HG02943 (cell line): Measurements from ENCODE around the gene DMKN.
"Not testable (repeated sequence)": the region's sequence is repeated elsewhere in the genome, so short reads cannot be mapped to it uniquely, and the experiment has no call there.

Source experiments
- ATAC-seq: cut with Tn5 transposase; IDR thresholded peaks from one replicate; pipeline ENCODE4 v1.9.1; 2021; ENCODE audit warnings: mild to moderate bottlenecking, low read depth, moderate library complexity; ENCODE audit not compliant: unreplicated experiment

DMKN gene

GRCh38 chr19:35471075-35471474 is 42.4 kb downstream of the DMKN start:
- ATAC-seq, result not testable (repeated sequence)

GRCh38 chr19:35470128-35470527 is 43.3 kb downstream of the DMKN start:
- ATAC-seq, result no peak

- peak; percentile 69 for ATAC-seq
Observed at GRCh38 chr19:35468637-35469036, 44.8 kb downstream of the DMKN start.

GRCh38 chr19:35466259-35466658 is 47.2 kb downstream of the DMKN start:
- ATAC-seq, result no peak

GRCh38 chr19:35462956-35463355 is 50.5 kb downstream of the DMKN start:
- not testable (repeated sequence) for ATAC-seq

DNA sequence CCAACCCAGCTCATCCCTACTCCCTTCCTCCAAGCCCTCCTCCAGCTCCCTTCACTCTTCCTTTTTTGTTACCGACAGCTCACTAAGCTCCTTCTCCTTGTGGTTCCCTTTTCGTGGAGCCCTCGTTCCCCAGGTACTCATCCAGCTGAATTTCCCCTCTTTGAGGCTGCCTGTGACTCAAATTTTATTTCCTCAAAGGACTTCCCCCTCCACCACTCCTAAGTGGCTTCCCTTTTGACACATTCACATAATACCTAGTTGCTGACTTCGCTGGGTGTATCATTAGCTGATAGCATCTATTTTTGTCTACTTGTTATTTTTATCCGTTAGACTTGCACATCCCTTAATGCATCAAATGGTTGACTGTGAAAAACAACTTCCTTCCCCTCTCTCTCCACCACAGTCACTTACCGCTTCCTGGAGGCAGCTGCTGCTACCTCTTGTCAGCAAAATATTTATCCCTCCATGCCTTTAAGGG is 50.9 kb downstream of the DMKN start:
- no peak for ATAC-seq

DNA sequence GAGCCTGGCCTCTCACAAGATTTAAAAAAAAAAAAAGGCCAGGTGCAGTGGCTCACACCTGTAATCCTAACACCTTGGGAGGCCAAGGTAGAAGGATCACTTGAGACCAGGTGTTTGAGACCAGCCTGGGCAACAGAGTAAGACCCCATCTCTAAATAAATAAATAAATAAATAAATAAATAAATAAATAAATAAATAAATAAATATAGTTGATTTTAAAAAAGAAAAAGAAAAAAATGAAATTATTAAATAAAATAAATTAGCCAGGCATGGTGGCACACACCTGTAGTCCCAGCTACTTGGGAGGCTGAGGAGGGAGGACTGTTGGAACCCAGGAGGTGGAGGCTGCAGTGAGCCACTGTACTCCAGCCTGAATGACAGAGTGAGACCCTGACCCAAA is 51.7 kb downstream of the DMKN start:
- ATAC-seq, result not testable (repeated sequence)

DNA sequence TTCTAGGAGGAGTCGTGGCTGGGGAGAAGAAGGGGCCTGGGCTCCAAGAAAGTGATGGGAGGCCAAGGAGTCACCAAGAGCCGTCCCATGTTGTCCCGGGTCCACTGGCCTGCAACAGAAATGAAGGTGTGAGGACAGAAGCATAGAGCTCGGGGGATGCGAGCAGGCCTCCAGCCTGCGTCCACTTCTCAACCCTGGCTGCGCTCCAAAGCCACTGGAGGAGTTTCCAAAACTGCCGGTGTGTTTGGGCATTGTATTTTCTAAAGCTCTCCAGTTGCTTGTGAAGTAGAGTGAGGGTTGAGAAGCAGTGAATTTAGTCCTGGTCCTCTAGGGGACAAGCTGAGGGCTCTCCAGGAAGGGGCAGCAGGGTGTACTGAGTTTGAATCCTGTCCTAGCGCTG is 52.4 kb downstream of the DMKN start:
- no peak for ATAC-seq

GRCh38 chr19:35460608-35461007 is 52.8 kb downstream of the DMKN start:
- no peak for ATAC-seq

DNA sequence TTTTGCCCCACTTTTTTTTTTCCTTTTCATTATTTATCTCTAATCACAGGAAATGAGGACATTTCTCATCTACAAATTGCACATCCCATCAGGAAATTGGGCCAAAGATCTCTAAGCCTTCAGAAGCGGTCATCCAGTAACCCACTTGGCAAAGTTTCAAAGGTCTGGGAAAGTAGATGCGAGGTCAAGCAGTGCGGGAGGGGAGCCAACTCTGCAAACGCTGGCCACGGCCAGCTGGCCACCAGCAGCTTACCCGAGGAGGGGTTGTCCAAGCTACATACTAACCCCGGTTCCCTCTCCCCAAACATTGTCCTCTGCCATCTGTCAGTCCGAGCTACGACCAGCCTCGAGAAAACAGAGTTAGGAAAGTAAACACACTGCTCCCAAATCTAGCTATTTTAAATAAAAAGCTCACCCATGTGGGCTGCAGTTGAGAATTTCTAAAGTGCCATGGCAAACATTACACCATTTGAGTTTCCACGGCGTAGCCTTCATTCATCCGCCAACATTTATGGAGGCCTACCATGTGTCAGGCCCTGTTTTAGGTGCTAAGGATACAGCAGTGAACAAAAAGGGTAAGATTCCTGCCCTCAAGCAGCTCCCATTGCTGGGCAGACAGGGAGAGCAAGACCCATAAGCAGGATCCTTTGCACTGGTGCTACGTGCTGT is 53.9 kb downstream of the DMKN start:
- no peak for ATAC-seq

GRCh38 chr19:35458731-35459391 is 54.6 kb downstream of the DMKN start:
- peak; percentile 61 for ATAC-seq

DNA sequence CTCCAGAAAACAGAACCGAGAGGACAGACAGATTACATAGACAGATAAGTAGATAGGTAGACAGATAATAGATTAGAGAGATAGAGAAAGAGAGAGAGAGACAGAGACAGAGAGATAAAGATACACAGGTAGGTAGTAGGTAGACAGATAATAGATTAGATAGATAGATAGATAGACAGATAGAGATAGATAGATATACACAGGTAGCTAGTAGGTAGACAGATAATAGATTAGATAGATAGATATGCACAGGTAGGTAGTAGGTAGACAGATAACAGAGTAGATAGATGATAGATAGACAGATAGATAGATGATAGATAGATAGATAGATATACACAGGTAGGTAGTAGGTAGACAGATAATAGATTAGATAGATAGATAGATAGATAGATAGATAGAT is 55.3 kb downstream of the DMKN start:
- no peak for ATAC-seq

- ATAC-seq, result no peak
Observed at GRCh38 chr19:35457173-35457572, 56.3 kb downstream of the DMKN start.

DNA sequence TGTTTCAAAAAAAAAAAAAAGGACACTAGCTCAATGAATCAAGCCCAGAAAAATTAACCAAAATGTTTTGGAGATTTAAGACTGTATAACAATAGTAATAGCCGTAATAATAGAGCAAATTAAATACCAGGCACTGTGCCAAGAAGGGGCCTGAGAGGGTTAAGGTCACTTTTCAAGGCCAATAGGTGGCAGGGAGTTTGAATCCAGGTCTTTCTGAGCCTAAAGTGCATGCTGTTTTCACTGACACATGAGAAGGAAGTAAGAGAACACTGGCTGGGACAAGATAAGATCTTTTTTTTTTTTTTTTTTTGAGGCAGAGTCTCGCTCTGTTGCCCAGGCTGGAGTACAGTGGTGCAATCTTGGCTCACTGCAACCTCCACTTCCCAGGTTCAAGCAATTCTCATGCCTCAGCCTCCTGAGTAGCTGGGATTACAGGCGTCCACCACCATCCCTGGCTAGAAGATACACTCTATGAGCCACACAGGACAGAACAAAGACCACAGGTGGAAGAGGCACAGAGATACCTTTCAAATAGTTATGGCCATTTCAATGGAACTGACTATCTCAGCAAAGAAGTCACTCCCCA is 57.7 kb downstream of the DMKN start:
- no peak for ATAC-seq

DNA sequence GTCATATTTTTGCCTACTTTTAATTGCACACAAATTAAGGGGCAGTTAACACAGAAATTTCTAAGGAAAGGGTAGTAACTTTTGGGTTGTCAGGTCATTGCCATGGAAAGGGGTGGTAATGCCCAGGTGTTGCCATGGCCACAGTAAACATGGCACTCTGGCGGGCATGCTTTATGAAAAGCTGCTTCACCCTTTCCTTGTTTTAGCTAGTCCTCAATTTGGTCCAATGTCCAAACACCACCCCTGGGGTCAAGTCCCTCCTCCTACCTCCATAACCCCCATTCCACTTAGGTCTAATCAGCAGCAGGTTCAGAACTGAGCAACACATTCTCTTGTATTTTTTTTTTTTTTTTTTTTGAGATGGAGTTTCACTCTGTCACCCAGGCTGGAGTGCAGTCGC is 58.8 kb downstream of the DMKN start:
- no peak for ATAC-seq

DNA sequence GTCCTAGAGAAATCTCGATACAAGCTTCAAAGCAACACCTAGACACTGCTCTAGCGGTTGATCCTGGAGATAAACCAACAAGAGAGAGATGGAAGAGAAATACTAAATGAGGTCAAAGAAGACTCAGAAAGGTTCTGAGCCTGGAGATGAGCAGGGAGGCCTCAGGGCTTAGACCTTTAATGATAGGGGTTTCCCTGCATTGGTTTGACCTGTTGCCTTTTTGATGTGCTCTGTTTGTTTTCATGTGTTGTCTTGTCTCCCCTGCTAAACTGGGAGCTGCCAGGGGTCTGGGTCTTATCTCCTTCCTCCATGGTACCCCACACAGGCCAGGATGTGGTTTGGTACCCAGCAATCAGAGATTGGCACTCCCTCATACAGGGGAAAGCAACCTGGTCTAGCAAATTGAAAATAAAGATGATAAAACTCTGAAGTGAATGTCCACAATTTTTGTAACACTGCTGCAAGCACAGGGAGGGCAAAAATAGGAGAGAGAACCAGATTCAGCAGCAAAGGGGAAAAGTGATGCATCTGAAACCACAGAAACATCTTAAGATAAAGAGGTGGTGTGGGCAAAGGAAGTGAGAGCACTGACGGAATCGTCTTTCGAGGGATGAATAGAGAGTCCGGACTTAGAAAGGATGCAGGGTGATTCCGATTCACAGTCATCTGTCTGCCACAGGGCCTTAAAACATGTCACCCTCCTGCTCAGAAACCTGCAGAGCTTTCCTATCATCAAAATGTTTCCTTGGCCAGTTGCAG is 61.9 kb downstream of the DMKN start:
- peak; percentile 57 for ATAC-seq

- no peak for ATAC-seq
Observed at GRCh38 chr19:35449359-35450043, 63.9 kb downstream of the DMKN start.

- no peak for ATAC-seq
Observed at GRCh38 chr19:35447606-35448469, 65.6 kb downstream of the DMKN start, which contains the start of gene FFAR2. FFAR2 (plus strand) TSS chr19:35448257; CDS start chr19:35449715, 1,458 bp downstream.
